GM12873 (cell line): ENCODE measurements around the gene UBASH3B.

Source experiments
- CTCF ChIP-seq: IDR thresholded peaks from 2 replicates; pipeline ENCODE4 v1.5.1; 2012; ENCODE audit warnings: low read depth, mild to moderate bottlenecking, moderate library complexity, low read length, control low read depth; ENCODE audit not compliant: insufficient read depth; ENCODE audit errors: missing control alignments

The UBASH3B gene

GRCh38 chr11:122812638-122813037, 157.1 kb downstream of the UBASH3B start:
- no peak for TF ChIP-seq CTCF

DNA sequence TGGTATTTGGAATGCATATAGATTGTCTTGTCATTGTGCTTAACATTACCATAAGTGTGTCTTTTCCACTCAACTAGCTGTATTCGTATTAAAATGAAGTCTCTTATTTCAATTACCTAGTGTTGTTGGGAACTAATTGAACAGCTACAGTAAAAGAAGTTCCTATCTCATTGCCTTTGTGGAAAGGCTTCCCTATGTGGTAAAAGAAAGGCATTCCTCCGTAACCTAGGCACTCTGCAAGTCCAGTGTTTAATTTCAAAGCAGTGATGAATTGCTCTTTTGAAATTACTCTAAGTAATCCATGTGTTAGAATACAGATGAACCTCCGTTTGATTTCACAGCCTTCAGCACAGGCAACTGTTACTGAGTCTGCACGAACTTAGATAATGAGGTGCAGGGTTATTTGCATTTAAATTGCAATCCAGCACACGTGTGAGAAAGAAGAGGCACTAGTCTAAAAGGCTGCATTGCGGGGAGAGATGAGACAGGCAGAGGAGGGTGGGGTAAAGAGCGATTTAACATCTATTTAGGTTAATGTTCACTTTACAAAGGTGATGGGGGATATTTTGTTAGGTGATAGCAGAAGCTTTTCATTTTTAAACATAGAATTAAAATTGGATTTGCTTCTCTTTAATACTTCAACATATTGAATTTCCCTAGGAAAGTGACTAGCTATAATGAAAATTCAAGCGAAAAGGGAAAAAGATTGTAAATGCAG, 157.8 kb downstream of the UBASH3B start:
- no peak for TF ChIP-seq CTCF

DNA sequence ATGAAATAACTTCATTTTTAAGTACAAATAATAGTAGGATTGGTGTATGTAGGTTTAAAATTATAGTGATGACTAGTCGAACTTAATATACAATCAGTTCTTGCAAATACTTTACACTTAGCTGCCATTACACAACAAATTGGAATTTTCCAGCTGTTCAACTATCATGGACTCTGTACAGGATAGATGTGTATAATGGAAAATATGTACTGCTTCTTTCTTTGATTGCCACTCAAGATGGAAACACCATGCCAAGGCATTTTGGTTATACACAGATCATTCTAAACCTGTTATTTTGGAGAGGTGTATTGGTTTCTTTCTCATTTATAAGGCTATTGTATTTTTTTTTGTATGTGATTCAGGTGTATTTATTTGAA, 158.4 kb downstream of the UBASH3B start:
- no peak for TF ChIP-seq CTCF

DNA sequence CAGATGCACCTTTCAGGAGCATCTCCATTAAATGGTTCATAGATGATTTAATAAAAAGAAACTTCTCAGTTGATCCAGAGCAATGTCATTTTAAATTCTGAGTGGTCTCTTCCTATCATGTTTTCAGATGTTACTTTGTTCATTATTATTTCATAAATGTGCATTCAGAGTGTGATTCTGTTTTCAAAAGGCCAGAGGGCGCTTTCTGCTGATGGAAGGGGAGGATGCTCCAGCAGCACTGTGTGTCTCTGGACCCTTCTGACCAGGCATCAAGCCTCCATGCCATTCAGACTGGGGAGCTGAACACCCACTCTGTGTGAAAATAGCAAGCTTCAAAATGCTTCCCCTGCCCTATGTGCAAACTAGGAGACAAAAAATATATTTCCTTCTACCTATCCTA, 158.9 kb downstream of the UBASH3B start:
- TF ChIP-seq CTCF, result peak; percentile 34

GRCh38 chr11:122815900-122816299, 160.4 kb downstream of the UBASH3B start:
- TF ChIP-seq CTCF, result no peak

GRCh38 chr11:122816761-122817520, 161.4 kb downstream of the UBASH3B start:
- no peak for TF ChIP-seq CTCF

DNA sequence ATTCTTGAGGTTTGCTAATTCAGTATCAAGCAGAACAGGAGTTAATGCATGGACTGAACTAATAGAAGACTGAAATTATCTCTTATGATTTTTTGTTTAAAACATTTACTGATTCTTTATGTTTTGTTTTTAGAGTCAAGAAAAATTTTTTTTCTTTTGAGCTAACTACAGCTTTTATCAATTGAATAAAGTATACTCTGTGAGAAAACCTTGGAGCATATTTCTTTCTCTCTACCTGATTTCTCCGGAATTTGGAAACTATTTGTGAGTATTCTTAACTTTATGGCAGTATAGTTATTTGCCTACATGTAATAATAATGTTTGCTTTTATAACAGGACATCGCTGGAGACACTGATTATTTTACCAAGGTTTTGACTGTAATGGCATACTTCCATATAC, 164.6 kb downstream of the UBASH3B start:
- TF ChIP-seq CTCF, result no peak
